ENCODE data around the gene DCLRE1C.

DNA sequence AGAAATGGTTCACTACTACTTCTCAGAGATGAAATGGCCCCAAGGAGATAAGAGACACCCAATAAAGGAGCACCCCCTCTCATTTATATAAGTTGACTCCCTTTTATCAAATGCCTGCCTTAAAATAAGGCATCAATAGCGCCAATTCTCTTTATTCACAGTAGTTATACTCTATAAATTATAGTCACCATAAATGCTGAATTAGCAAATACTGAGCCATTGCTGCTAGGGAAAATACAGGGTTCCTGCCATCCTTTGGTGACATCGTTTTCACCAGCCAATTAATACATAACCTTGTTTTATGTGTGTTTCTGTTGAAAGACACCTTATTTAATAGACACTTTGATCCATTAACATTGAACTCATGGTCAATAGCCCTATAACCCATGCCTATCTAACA, 28.6 kb downstream of the DCLRE1C start:
- TF ChIP-seq CTCF (IDR thresholded peaks at IDR 0.05) (no peak), EP300 (IDR thresholded peaks at IDR 0.05; ENCODE audit: borderline replicate concordance in 1 of 2, low read depth in 1 of 2, low read length in 1 of 2) (no peak), GATA2 (CRISPR knock-in tag; IDR thresholded peaks at IDR 0.05) (no peak), POLR2AphosphoS5 (IDR thresholded peaks at IDR 0.05; ENCODE audit: low read depth, low read length) (no peak), SIN3A (IDR thresholded peaks at IDR 0.05; ENCODE audit: borderline replicate concordance, low read depth, low read length) (no peak), TAF1 (IDR thresholded peaks at IDR 0.05; ENCODE audit: borderline replicate concordance, low read depth, low read length) (no peak), IRF3 (IDR thresholded peaks at IDR 0.05; ENCODE audit: low read depth, low read length) (no peak), RCOR1 (IDR thresholded peaks at IDR 0.05; ENCODE audit: low read length) (no peak), RAD21 (IDR thresholded peaks at IDR 0.05; ENCODE audit: low read length) (no peak), MXI1 (IDR thresholded peaks at IDR 0.05; ENCODE audit: low read depth, low read length) (no peak), REST (IDR thresholded peaks at IDR 0.05; ENCODE audit: low read depth, low read length) (no peak)
- TF ChIP-seq, protein P1, sequence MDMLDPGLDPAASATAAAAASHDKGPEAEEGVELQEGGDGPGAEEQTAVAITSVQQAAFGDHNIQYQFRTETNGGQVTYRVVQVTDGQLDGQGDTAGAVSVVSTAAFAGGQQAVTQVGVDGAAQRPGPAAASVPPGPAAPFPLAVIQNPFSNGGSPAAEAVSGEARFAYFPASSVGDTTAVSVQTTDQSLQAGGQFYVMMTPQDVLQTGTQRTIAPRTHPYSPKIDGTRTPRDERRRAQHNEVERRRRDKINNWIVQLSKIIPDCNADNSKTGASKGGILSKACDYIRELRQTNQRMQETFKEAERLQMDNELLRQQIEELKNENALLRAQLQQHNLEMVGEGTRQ (IDR thresholded peaks at IDR 0.05; ENCODE audit: borderline replicate concordance, low read depth, low read length) = no peak

All from SK-N-SH (cell line).